ENCODE data around the gene BAIAP2. TPM values are rescaled to one million over a fixed set of nuclear protein-coding genes. Genes with fewer than 3 reads are reported as not detected.
A peak's percentile ranks its signal among the peaks of the same experiment; 100 is the strongest.

Gene BAIAP2
- total and polyA plus RNA-seq, 2 of the 13 experiments (the other 11 are each of a cell fraction or from before 2014, with no cell fraction given), result 22.5 to 24.0 TPM

DNA sequence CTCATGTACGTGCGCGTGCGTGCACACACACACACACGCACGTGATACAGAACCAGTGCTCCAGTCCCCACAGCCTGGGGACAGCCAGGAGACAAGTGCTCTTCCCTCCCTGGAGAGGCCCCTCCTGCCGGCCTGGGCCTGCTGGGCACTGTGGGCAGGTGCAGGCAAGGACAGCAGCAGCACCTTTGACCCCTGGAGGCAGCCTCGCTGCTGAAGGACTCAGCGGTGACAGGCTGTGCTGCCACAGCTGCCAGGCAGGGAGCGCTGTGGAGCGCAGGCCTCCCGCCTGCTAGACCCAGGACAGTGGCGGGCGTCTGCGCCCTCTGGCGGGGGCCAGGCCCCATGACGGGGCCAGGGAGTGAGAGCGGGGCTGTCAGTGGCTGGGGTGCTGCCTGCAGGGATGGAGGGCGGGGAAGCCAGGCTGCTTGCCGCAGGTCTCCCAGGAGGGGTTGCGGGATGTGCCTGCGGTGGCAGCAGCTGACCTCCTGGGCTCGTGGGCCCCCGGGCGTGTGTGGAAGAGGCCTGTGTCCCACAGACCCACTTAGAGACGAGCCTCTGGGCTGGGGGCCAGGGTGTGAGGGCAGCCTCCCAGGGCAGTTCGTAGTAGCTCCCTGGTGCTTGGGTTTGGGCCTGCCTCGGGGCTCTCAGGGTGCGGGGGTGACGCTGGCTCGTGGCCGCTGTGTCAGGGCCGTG lies 66.8 kb downstream of the BAIAP2 start (continued):
- TF ChIP-seq BRD4 (CRISPR knock-in tag; IDR thresholded peaks at IDR 0.05) (peak; percentile 92), KAT7 (CRISPR knock-in tag; IDR thresholded peaks at IDR 0.05; ENCODE audit: borderline replicate concordance) (peak; percentile 98), NFYC (CRISPR knock-in tag; IDR thresholded peaks at IDR 0.05) (peak; percentile 51; the same call in 1 of the 2 replicates), MEIS1 (CRISPR knock-in tag; IDR thresholded peaks at IDR 0.05; ENCODE audit: borderline replicate concordance) (peak; percentile 100), ZNF564 (CRISPR knock-in tag; IDR thresholded peaks at IDR 0.05) (peak; percentile 65; the same call in 1 of the 2 replicates), RBM22 (optimal IDR thresholded peaks at IDR 0.05; ENCODE audit: low read length) (peak; percentile 87), ZNF225 (CRISPR knock-in tag; IDR thresholded peaks at IDR 0.05) (peak; percentile 74; the same call in 1 of the 2 replicates), JUNB (CRISPR knock-in tag; IDR thresholded peaks at IDR 0.05; ENCODE audit: borderline replicate concordance) (no peak), GFI1 (CRISPR knock-in tag; IDR thresholded peaks at IDR 0.05; ENCODE audit: borderline replicate concordance) (no peak), ATM (IDR thresholded peaks at IDR 0.05; ENCODE audit: borderline replicate concordance) (no peak), TRIM24 (CRISPR knock-in tag; IDR thresholded peaks at IDR 0.05) (no peak), ZNF263 (CRISPR knock-in tag; IDR thresholded peaks at IDR 0.05) (peak; percentile 87), SALL1 (CRISPR knock-in tag; IDR thresholded peaks at IDR 0.05) (peak; percentile 95), NR1H2 (CRISPR knock-in tag; IDR thresholded peaks at IDR 0.05; ENCODE audit: borderline replicate concordance, low read depth) (peak; percentile 63; the same call in 1 of the 2 replicates), SP1 (IDR thresholded peaks at IDR 0.05) (no peak), SP1 (CRISPR knock-in tag; IDR thresholded peaks at IDR 0.05) (peak; percentile 88)
- TF ChIP-seq, protein P1, sequence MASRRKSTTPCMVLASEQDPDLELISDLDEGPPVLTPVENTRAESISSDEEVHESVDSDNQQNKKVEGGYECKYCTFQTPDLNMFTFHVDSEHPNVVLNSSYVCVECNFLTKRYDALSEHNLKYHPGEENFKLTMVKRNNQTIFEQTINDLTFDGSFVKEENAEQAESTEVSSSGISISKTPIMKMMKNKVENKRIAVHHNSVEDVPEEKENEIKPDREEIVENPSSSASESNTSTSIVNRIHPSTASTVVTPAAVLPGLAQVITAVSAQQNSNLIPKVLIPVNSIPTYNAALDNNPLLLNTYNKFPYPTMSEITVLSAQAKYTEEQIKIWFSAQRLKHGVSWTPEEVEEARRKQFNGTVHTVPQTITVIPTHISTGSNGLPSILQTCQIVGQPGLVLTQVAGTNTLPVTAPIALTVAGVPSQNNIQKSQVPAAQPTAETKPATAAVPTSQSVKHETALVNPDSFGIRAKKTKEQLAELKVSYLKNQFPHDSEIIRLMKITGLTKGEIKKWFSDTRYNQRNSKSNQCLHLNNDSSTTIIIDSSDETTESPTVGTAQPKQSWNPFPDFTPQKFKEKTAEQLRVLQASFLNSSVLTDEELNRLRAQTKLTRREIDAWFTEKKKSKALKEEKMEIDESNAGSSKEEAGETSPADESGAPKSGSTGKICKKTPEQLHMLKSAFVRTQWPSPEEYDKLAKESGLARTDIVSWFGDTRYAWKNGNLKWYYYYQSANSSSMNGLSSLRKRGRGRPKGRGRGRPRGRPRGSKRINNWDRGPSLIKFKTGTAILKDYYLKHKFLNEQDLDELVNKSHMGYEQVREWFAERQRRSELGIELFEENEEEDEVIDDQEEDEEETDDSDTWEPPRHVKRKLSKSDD (CRISPR knock-in tag; IDR thresholded peaks at IDR 0.05; ENCODE audit: low read depth), result no peak
- TF ChIP-seq, protein P2, sequence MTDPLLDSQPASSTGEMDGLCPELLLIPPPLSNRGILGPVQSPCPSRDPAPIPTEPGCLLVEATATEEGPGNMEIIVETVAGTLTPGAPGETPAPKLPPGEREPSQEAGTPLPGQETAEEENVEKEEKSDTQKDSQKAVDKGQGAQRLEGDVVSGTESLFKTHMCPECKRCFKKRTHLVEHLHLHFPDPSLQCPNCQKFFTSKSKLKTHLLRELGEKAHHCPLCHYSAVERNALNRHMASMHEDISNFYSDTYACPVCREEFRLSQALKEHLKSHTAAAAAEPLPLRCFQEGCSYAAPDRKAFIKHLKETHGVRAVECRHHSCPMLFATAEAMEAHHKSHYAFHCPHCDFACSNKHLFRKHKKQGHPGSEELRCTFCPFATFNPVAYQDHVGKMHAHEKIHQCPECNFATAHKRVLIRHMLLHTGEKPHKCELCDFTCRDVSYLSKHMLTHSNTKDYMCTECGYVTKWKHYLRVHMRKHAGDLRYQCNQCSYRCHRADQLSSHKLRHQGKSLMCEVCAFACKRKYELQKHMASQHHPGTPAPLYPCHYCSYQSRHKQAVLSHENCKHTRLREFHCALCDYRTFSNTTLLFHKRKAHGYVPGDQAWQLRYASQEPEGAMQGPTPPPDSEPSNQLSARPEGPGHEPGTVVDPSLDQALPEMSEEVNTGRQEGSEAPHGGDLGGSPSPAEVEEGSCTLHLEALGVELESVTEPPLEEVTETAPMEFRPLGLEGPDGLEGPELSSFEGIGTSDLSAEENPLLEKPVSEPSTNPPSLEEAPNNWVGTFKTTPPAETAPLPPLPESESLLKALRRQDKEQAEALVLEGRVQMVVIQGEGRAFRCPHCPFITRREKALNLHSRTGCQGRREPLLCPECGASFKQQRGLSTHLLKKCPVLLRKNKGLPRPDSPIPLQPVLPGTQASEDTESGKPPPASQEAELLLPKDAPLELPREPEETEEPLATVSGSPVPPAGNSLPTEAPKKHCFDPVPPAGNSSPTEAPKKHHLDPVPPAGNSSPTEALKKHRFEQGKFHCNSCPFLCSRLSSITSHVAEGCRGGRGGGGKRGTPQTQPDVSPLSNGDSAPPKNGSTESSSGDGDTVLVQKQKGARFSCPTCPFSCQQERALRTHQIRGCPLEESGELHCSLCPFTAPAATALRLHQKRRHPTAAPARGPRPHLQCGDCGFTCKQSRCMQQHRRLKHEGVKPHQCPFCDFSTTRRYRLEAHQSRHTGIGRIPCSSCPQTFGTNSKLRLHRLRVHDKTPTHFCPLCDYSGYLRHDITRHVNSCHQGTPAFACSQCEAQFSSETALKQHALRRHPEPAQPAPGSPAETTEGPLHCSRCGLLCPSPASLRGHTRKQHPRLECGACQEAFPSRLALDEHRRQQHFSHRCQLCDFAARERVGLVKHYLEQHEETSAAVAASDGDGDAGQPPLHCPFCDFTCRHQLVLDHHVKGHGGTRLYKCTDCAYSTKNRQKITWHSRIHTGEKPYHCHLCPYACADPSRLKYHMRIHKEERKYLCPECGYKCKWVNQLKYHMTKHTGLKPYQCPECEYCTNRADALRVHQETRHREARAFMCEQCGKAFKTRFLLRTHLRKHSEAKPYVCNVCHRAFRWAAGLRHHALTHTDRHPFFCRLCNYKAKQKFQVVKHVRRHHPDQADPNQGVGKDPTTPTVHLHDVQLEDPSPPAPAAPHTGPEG (CRISPR knock-in tag; IDR thresholded peaks at IDR 0.05), result peak; percentile 87
- TF ChIP-seq, protein P3, sequence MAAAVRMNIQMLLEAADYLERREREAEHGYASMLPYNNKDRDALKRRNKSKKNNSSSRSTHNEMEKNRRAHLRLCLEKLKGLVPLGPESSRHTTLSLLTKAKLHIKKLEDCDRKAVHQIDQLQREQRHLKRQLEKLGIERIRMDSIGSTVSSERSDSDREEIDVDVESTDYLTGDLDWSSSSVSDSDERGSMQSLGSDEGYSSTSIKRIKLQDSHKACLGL (CRISPR knock-in tag; IDR thresholded peaks at IDR 0.05), result peak; percentile 88; the same call in 1 of the 2 replicates
- TF ChIP-seq, protein P4, sequence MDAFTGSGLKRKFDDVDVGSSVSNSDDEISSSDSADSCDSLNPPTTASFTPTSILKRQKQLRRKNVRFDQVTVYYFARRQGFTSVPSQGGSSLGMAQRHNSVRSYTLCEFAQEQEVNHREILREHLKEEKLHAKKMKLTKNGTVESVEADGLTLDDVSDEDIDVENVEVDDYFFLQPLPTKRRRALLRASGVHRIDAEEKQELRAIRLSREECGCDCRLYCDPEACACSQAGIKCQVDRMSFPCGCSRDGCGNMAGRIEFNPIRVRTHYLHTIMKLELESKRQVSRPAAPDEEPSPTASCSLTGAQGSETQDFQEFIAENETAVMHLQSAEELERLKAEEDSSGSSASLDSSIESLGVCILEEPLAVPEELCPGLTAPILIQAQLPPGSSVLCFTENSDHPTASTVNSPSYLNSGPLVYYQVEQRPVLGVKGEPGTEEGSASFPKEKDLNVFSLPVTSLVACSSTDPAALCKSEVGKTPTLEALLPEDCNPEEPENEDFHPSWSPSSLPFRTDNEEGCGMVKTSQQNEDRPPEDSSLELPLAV (CRISPR knock-in tag; conservative IDR thresholded peaks at IDR 0.05; ENCODE audit: low read depth), result no peak
